GM12891 (cell line): ENCODE results near the gene TMX3.

Source experiments
- POLR2A ChIP-seq: IDR thresholded peaks from 2 replicates; pipeline ENCODE4 v1.6.1; 2011; ENCODE audit warnings: low read depth, low read length, control low read depth
- SPI1 ChIP-seq: IDR thresholded peaks from 2 replicates; pipeline ENCODE4 v1.6.1; 2011; ENCODE audit warnings: low read depth, low read length, control low read depth

- TF ChIP-seq POLR2A = no peak
- TF ChIP-seq SPI1 = no peak
Measured at GRCh38 chr18:68727506-68727905, 12.6 kb upstream of the TMX3 start.
